ENCODE data around the gene DUSP11. TPM values are rescaled to one million over a fixed set of nuclear protein-coding genes. Genes with fewer than 3 reads are reported as not detected.

DUSP11 gene
- total and polyA plus RNA-seq, 9 of the 15 experiments (the other 6 are each of a cell fraction or from before 2014, with no cell fraction given), result 20.7 to 79.8 (median 29.3) TPM

- TF ChIP-seq ZNF699 (CRISPR knock-in tag; IDR thresholded peaks at IDR 0.05; ENCODE audit: insufficient replicate concordance) (no peak), MTA2 (IDR thresholded peaks at IDR 0.05; ENCODE audit: low read depth) (no peak), ARID2 (IDR thresholded peaks at IDR 0.05) (no peak)
Measured at GRCh38 chr2:73821669-73822068, 41.8 kb upstream of the DUSP11 start (continued).

DNA sequence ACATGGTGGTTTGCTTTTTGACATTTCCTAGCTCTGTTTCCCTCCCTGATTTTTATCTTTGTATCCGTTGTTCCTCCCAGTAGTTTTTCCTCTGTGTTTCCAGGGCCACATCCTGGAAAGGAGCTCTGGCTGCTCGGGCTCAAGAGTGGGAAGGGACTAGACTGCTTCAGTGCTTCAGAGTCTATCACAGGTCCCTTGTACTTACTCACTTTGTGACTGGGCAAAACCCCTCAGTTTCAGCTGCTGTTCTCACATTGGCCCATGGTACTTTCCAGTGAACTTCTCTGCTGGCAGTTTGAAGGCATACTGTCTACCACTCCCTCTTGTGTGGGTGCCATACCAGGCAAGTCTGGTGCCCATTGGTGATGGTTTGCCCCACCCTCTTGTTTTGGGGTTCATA is 41.3 kb upstream of the DUSP11 start:
- Histone ChIP-seq H3K9me3 (replicated peaks; ENCODE audit: control insufficient read depth, insufficient read depth, low read depth, low read length) (no peaks in the 10 kb centered on the region), H3K9ac (ENCODE audit: insufficient read depth in 1 of 2, low read depth in 2 of 2, low read length in 2 of 2) (peak overlapping the region in 1 of 2 experiments; percentile 48; a peak in 1 of 4 replicates), H3K4me3 (no peak overlapping the region), H3K4me2 (ENCODE audit: insufficient read depth, low read length) (no peak overlapping the region), H3K9me1 (ENCODE audit: control insufficient read depth, insufficient read depth, low read length) (no peaks in the 10 kb centered on the region), H3K36me3 (ENCODE audit: control insufficient read depth, insufficient read depth, low read length) (no peaks in the 10 kb centered on the region), H3K27ac (ENCODE audit: extremely low read depth, low read depth, low read length) (no peak overlapping the region), H3K27me3 (ENCODE audit: control insufficient read depth in 2 of 2, insufficient read depth in 2 of 2, low read length in 2 of 2) (no peaks in the 10 kb centered on the region), H3K4me1 (replicated peaks in 1 of 2; ENCODE audit: control insufficient read depth in 2 of 2, insufficient read depth in 2 of 2, low read length in 2 of 2) (peaks cover 4 to 6% of the 10 kb centered on the region in 2 experiments; a peak in 2 of 5 replicates), H2AFZ (ENCODE audit: low read depth, low read length) (peak overlapping the region; percentile 63), H4K20me1 (replicated peaks; ENCODE audit: control insufficient read depth, insufficient read depth, low read length) (no peaks in the 10 kb centered on the region), H3K79me2 (ENCODE audit: control insufficient read depth, insufficient read depth, low read length) (no peaks in the 10 kb centered on the region)
- intact Hi-C loops (cut with micrococcal nuclease) (loop anchor here (10.0 kb wide), 7 partner anchors 146 to 574 kb away; partner anchors contain the start of genes BOLA3 and TET3), in situ Hi-C loops (cut with MboI) (no loop called here)
- TF ChIP-seq NR3C1 (CRISPR knock-in tag; IDR thresholded peaks at IDR 0.05) (no peak), FUS (optimal IDR thresholded peaks at IDR 0.05; ENCODE audit: low read depth, low read length) (no peak), ETV1 (tag; conservative IDR thresholded peaks at IDR 0.05; ENCODE audit: low read depth) (0 out of 2 replicates have a peak, but pooled peaks have one; percentile 15), ZNF639 (CRISPR knock-in tag; conservative IDR thresholded peaks at IDR 0.05 in 1 of 2, IDR thresholded peaks at IDR 0.05 in 1 of 2) (no peak), NCOR1 (IDR thresholded peaks at IDR 0.05) (no peak), MYNN (IDR thresholded peaks at IDR 0.05) (no peak), MYNN (CRISPR knock-in tag; IDR thresholded peaks at IDR 0.05) (no peak), ZFP1 (CRISPR knock-in tag; IDR thresholded peaks at IDR 0.05) (no peak), MAZ (CRISPR knock-in tag; conservative IDR thresholded peaks at IDR 0.05 in 1 of 2, IDR thresholded peaks at IDR 0.05 in 1 of 2) (0 out of 4 replicates have a peak, but pooled peaks of 1 of the 2 experiments have one; percentile 19), NRF1 (conservative IDR thresholded peaks at IDR 0.05 in 1 of 2, IDR thresholded peaks at IDR 0.05 in 1 of 2) (no peak)
- TF ChIP-seq, protein P1, sequence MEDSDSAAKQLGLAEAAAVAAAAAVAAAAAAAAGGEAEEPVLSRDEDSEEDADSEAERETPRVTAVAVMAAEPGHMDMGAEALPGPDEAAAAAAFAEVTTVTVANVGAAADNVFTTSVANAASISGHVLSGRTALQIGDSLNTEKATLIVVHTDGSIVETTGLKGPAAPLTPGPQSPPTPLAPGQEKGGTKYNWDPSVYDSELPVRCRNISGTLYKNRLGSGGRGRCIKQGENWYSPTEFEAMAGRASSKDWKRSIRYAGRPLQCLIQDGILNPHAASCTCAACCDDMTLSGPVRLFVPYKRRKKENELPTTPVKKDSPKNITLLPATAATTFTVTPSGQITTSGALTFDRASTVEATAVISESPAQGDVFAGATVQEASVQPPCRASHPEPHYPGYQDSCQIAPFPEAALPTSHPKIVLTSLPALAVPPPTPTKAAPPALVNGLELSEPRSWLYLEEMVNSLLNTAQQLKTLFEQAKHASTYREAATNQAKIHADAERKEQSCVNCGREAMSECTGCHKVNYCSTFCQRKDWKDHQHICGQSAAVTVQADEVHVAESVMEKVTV (CRISPR knock-in tag; IDR thresholded peaks at IDR 0.05), result no peak
- peak; percentile 51; the same call in 1 of the 3 replicates for ATAC-seq
- POLR2A ChIA-PET, result interaction anchor here (0.6 to 1.4 kb wide), 6 partner anchors 48 to 604 kb away, joined by 3 to 4 read pairs (median 4); no protein-coding TSS in a partner anchor
- no peak for FAIRE-seq
- BruUV-seq (replicated peaks), result no TSS peak
- DNase-seq (ENCODE audit: extremely low read depth in 1 of 4, low spot score in 3 of 4), result no peak
- 0% methylated on average over 2 of the region's 2 CpGs for WGBS (ENCODE audit: insufficient coverage, low coverage, missing lambda C conversion rate)
- CTCF ChIA-PET (ENCODE audit: low intra/inter-chr PET ratio), result interaction anchor here (0.6 kb wide), 1 partner anchor 166 kb away, joined by 4 read pairs; no protein-coding TSS in a partner anchor
